DOHH2 (cell line): ENCODE data around the gene TMEM123.

Experiments used
- EZH2phosphoT487 ChIP-seq: fragments of 200-600 bp; sonication (generic); IDR thresholded peaks from 2 replicates; pipeline ENCODE4 v1.6.1; 2017; ENCODE audit warnings: borderline replicate concordance, mild to moderate bottlenecking, antibody characterized with exemption, low read length, moderate library complexity, mixed read lengths
- TF ChIP-seq, protein P1 (sequence below): fragments of 200-600 bp; sonication (generic); IDR thresholded peaks from one replicate; pipeline ENCODE4 v1.5.1; 2014; ENCODE audit warnings: antibody characterized with exemption, mild to moderate bottlenecking, low read depth, low read length; ENCODE audit not compliant: poor library complexity, severe bottlenecking

DNA sequence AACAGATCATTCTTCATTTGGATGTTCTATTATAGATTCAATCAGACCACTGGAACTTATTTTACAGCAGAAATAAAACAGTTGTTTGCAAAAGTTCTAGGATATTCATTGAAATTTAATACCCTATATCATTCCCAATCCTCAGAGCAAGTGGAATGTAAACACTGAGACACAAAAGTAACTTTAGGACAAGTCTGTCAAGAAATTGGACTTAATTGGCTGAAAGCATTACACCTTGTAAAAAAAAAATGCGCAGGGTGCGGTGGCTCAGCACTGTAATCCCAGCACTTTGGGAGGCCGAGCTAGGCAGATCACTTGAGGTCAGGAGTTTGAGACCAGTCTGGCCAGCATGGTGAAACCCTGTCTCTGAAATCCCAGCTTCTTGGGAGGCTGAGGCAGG lies 29.9 kb upstream of the TMEM123 start:
- TF ChIP-seq, protein P1, sequence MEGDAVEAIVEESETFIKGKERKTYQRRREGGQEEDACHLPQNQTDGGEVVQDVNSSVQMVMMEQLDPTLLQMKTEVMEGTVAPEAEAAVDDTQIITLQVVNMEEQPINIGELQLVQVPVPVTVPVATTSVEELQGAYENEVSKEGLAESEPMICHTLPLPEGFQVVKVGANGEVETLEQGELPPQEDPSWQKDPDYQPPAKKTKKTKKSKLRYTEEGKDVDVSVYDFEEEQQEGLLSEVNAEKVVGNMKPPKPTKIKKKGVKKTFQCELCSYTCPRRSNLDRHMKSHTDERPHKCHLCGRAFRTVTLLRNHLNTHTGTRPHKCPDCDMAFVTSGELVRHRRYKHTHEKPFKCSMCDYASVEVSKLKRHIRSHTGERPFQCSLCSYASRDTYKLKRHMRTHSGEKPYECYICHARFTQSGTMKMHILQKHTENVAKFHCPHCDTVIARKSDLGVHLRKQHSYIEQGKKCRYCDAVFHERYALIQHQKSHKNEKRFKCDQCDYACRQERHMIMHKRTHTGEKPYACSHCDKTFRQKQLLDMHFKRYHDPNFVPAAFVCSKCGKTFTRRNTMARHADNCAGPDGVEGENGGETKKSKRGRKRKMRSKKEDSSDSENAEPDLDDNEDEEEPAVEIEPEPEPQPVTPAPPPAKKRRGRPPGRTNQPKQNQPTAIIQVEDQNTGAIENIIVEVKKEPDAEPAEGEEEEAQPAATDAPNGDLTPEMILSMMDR, result no peak
- TF ChIP-seq EZH2phosphoT487, result no peak
